ENCODE results near the gene TMEM273.

TMEM273 gene

GRCh38 chr10:49152037-49152436 lies 36.2 kb downstream of the TMEM273 start:
- TF ChIP-seq CTCF (IDR thresholded peaks at IDR 0.05; ENCODE audit: low read depth, low read length) (no peak), EZH2phosphoT487 (IDR thresholded peaks at IDR 0.05; ENCODE audit: low read depth) (no peak)
- Histone ChIP-seq H3K9ac (ENCODE audit: low read length) (no peak overlapping the region), H3K27ac (ENCODE audit: low read length) (no peak overlapping the region)

GRCh38 chr10:49151481-49151880 lies 36.7 kb downstream of the TMEM273 start:
- TF ChIP-seq CTCF (IDR thresholded peaks at IDR 0.05; ENCODE audit: low read depth, low read length) (no peak), EZH2phosphoT487 (IDR thresholded peaks at IDR 0.05; ENCODE audit: low read depth) (no peak)
- Histone ChIP-seq H3K27ac (ENCODE audit: low read length) (no peak overlapping the region), H3K36me3 (replicated peaks; ENCODE audit: low read depth, low read length) (no peaks in the 10 kb centered on the region), H3K4me2 (ENCODE audit: low read length) (no peak overlapping the region), H3K9ac (ENCODE audit: low read length) (no peak overlapping the region), H3K4me1 (ENCODE audit: low read length) (no peaks in the 10 kb centered on the region), H4K20me1 (ENCODE audit: insufficient read depth, low read length) (no peaks in the 10 kb centered on the region), H3K27me3 (ENCODE audit: low read depth, low read length) (no peaks in the 10 kb centered on the region), H3K4me3 (ENCODE audit: low read length) (no peak overlapping the region), H3K9me3 (ENCODE audit: insufficient read depth, low read length) (no peaks in the 10 kb centered on the region), H3K79me2 (ENCODE audit: low read length) (no peaks in the 10 kb centered on the region), H2AFZ (ENCODE audit: low read depth, low read length) (no peak overlapping the region)

More at GRCh38 chr10:49152037-49152436, 36.2 kb downstream of the TMEM273 start:
- H3K79me2 ChIP-seq (ENCODE audit: low read length): no peaks in the 10 kb centered on the region
- H3K36me3 ChIP-seq (replicated peaks; ENCODE audit: low read depth, low read length): no peaks in the 10 kb centered on the region
- no peak overlapping the region for H3K4me3 ChIP-seq (ENCODE audit: low read length)
- no peaks in the 10 kb centered on the region for H3K9me3 ChIP-seq (ENCODE audit: insufficient read depth, low read length)
- H3K4me2 ChIP-seq (ENCODE audit: low read length): no peak overlapping the region
- H3K27me3 ChIP-seq (ENCODE audit: low read depth, low read length): no peaks in the 10 kb centered on the region
- H4K20me1 ChIP-seq (ENCODE audit: insufficient read depth, low read length): no peaks in the 10 kb centered on the region
- no peak overlapping the region for H2AFZ ChIP-seq (ENCODE audit: low read depth, low read length)
- no peaks in the 10 kb centered on the region for H3K4me1 ChIP-seq (ENCODE audit: low read length)

GRCh38 chr10:49151025-49151445 lies 37.2 kb downstream of the TMEM273 start:
- Histone ChIP-seq H3K9ac (ENCODE audit: low read length) (no peak overlapping the region), H2AFZ (ENCODE audit: low read depth, low read length) (no peak overlapping the region), H4K20me1 (ENCODE audit: insufficient read depth, low read length) (no peaks in the 10 kb centered on the region), H3K4me2 (ENCODE audit: low read length) (no peak overlapping the region), H3K27ac (ENCODE audit: low read length) (no peak overlapping the region), H3K4me3 (ENCODE audit: low read length) (no peak overlapping the region), H3K36me3 (replicated peaks; ENCODE audit: low read depth, low read length) (no peaks in the 10 kb centered on the region), H3K4me1 (ENCODE audit: low read length) (no peaks in the 10 kb centered on the region), H3K9me3 (ENCODE audit: insufficient read depth, low read length) (no peaks in the 10 kb centered on the region), H3K79me2 (ENCODE audit: low read length) (no peaks in the 10 kb centered on the region), H3K27me3 (ENCODE audit: low read depth, low read length) (no peaks in the 10 kb centered on the region)
- TF ChIP-seq EZH2phosphoT487 (IDR thresholded peaks at IDR 0.05; ENCODE audit: low read depth) (no peak), CTCF (IDR thresholded peaks at IDR 0.05; ENCODE audit: low read depth, low read length) (no peak)

- Histone ChIP-seq H3K79me2 (ENCODE audit: low read length) (no peaks in the 10 kb centered on the region), H3K9ac (ENCODE audit: low read length) (no peak overlapping the region), H3K27me3 (ENCODE audit: low read depth, low read length) (no peaks in the 10 kb centered on the region), H2AFZ (ENCODE audit: low read depth, low read length) (no peak overlapping the region), H3K36me3 (replicated peaks; ENCODE audit: low read depth, low read length) (no peaks in the 10 kb centered on the region), H3K4me3 (ENCODE audit: low read length) (no peak overlapping the region), H4K20me1 (ENCODE audit: insufficient read depth, low read length) (no peaks in the 10 kb centered on the region), H3K4me2 (ENCODE audit: low read length) (no peak overlapping the region), H3K4me1 (ENCODE audit: low read length) (no peaks in the 10 kb centered on the region), H3K9me3 (ENCODE audit: insufficient read depth, low read length) (no peaks in the 10 kb centered on the region), H3K27ac (ENCODE audit: low read length) (no peak overlapping the region)
- TF ChIP-seq EZH2phosphoT487 (IDR thresholded peaks at IDR 0.05; ENCODE audit: low read depth) (no peak), CTCF (IDR thresholded peaks at IDR 0.05; ENCODE audit: low read depth, low read length) (no peak)
Observed at GRCh38 chr10:49150426-49150825, 37.8 kb downstream of the TMEM273 start.
